CD4-positive, alpha-beta memory T cell (primary cell): Measurements from ENCODE around the gene TGM2. TPM values are rescaled to one million over a fixed set of nuclear protein-coding genes. Genes with fewer than 3 reads are reported as not detected.
A peak's percentile ranks its signal among the peaks of the same experiment; 100 is the strongest.

Experiments
- CTCF ChIA-PET: fragments of 350-600 bp; sonication (Branson Sonifier 250); formaldehyde crosslinking; loops from one replicate; lab custom pipeline; 2021; ENCODE audit warnings: inconsistent platforms; ENCODE audit not compliant: partially characterized antibody; lab: Charles Lee
- POLR2A ChIA-PET: fragments of 350-600 bp; sonication (Branson Sonifier 250); formaldehyde crosslinking; loops from one replicate; lab custom pipeline; 2021; ENCODE audit not compliant: partially characterized antibody; lab: Charles Lee
- DNase-seq, 5 donors: peaks; one replicate each; pipeline versions ENCODE4 v3.0.0 to v3.0.0-alpha.2; 2020 to 2022; ENCODE audit warnings: mixed read lengths in 1 of 5
- H3K27ac ChIP-seq: one replicate; pipeline ENCODE4 v1.7.0; 2013; ENCODE audit warnings: low read depth, low read length
- H3K27me3 ChIP-seq: 2 replicates; pipeline ENCODE4 v1.7.0; 2013; ENCODE audit warnings: mild to moderate bottlenecking, low read length, moderate library complexity; ENCODE audit not compliant: insufficient read depth
- H3K36me3 ChIP-seq: 2 replicates; pipeline ENCODE4 v1.7.0; 2013; ENCODE audit warnings: mild to moderate bottlenecking, low read length, moderate library complexity; ENCODE audit not compliant: insufficient read depth
- H3K4me1 ChIP-seq: 2 replicates; pipeline ENCODE4 v1.7.0; 2013; ENCODE audit warnings: mild to moderate bottlenecking, low read length, moderate library complexity; ENCODE audit not compliant: insufficient read depth
- H3K4me3 ChIP-seq, 2 donors: one replicate each; pipeline ENCODE4 v1.7.0; 2013; ENCODE audit warnings: low read length in 2 of 2, mild to moderate bottlenecking in 1 of 2
- H3K9me3 ChIP-seq, 2 donors: one replicate each; pipeline ENCODE4 v1.7.0; 2013; ENCODE audit warnings: low read length in 2 of 2, control low read depth in 1 of 2; ENCODE audit not compliant: control insufficient read depth in 1 of 2
- H3K27ac Mint-ChIP-seq, 7 donors: one replicate each; pipeline ENCODE4 v1.8.0; 2020 to 2021; ENCODE audit warnings: mixed read lengths in 7 of 7, mild to moderate bottlenecking in 6 of 7, inconsistent platforms in 3 of 7, moderate library complexity in 3 of 7
- H3K27me3 Mint-ChIP-seq, 2 donors: one replicate each; pipeline ENCODE4 v1.8.0; 2020 to 2021; ENCODE audit warnings: mixed read lengths in 2 of 2
- H3K36me3 Mint-ChIP-seq, 2 donors: one replicate each; pipeline ENCODE4 v1.8.0; 2020 to 2021; ENCODE audit warnings: mixed read lengths in 2 of 2, inconsistent platforms in 1 of 2, mild to moderate bottlenecking in 1 of 2
- H3K4me1 Mint-ChIP-seq, 4 donors: one replicate each; pipeline ENCODE4 v1.8.0; 2020 to 2021; ENCODE audit warnings: mixed read lengths in 4 of 4, mild to moderate bottlenecking in 1 of 4
- H3K4me3 Mint-ChIP-seq, 8 donors: one replicate each; pipeline ENCODE4 v1.8.0; 2020 to 2021; ENCODE audit warnings: mixed read lengths in 8 of 8, mild to moderate bottlenecking in 7 of 8, moderate library complexity in 6 of 8, inconsistent platforms in 3 of 8
- H3K9me3 Mint-ChIP-seq, 8 donors: one replicate each; pipeline ENCODE4 v1.8.0; 2020 to 2021; ENCODE audit warnings: mixed read lengths in 8 of 8, mild to moderate bottlenecking in 5 of 8, inconsistent platforms in 3 of 8, moderate library complexity in 1 of 8
- intact Hi-C: fragments of 100-400 bp; cut with micrococcal nuclease; formaldehyde crosslinking; loops from one replicate; pipeline ENCODE4 v1.15.1; 2023
- polyA plus RNA-seq, 2 donors: library from polyadenylated mRNA; unstranded; fragments of 300-500 nt; fragmentation: Illumina TruSeq; gene quantifications; one replicate each; pipeline ENCODE4 v1.2.3, GENCODE V29; 2021
- total RNA-seq, 2 experiments: library from RNA; stranded (reverse); gene quantifications; one replicate each; pipeline ENCODE4 v1.2.3, GENCODE V29; 2021

Gene TGM2
- total and polyA plus RNA-seq, 4 experiments from 2014 or later: 0.09 to 0.67 (median 0.31) TPM

GRCh38 chr20:38203337-38203980 lies 38.4 kb upstream of the TGM2 start:
- POLR2A ChIA-PET: no interaction called here
- H3K4me1 Mint-ChIP-seq: no peaks in the 10 kb centered on the region
- H3K27me3 Mint-ChIP-seq: peaks cover 1 to 10% of the 10 kb centered on the region in 2 donors

GRCh38 chr20:38202982-38203293 lies 37.9 kb upstream of the TGM2 start:
- Histone ChIP-seq H3K36me3 (no peaks in the 10 kb centered on the region), H3K27me3 (peaks cover 3% of the 10 kb centered on the region), H3K4me1 (no peaks in the 10 kb centered on the region), H3K9me3 (no peaks in the 10 kb centered on the region), H3K4me3 (no peak overlapping the region), H3K27ac (no peak overlapping the region)
- Mint-ChIP-seq H3K4me1 (no peaks in the 10 kb centered on the region), H3K27me3 (peaks cover 1 to 7% of the 10 kb centered on the region in 2 donors), H3K36me3 (no peaks in the 10 kb centered on the region), H3K9me3 (no peaks in the 10 kb centered on the region), H3K4me3 (no peak overlapping the region), H3K27ac (no peak overlapping the region)
- DNase-seq: no peak
- intact Hi-C loops: no loop called here
- ChIA-PET CTCF (interaction anchor here (1.3 kb wide), 1 partner anchor 18 kb away, joined by 4 read pairs; no protein-coding TSS in a partner anchor), POLR2A (no interaction called here)

More at GRCh38 chr20:38203337-38203980, 38.4 kb upstream of the TGM2 start:
- Histone ChIP-seq H3K27ac (no peak overlapping the region), H3K27me3 (peaks cover 3% of the 10 kb centered on the region), H3K4me3 (no peak overlapping the region), H3K4me1 (no peaks in the 10 kb centered on the region), H3K36me3 (no peaks in the 10 kb centered on the region), H3K9me3 (no peaks in the 10 kb centered on the region)
- Mint-ChIP-seq H3K36me3 (no peaks in the 10 kb centered on the region), H3K27ac (no peak overlapping the region), H3K4me3 (no peak overlapping the region), H3K9me3 (no peaks in the 10 kb centered on the region)
- CTCF ChIA-PET: interaction anchor here (1.3 kb wide), 1 partner anchor 18 kb away, joined by 4 read pairs; no protein-coding TSS in a partner anchor
- intact Hi-C loops: no loop called here
- no peak for DNase-seq

GRCh38 chr20:38202153-38202981 lies 37.3 kb upstream of the TGM2 start:
- DNase-seq: no peak
- ChIA-PET POLR2A (no interaction called here), CTCF (interaction anchor here (1.3 kb wide), 1 partner anchor 19 kb away, joined by 4 read pairs; no protein-coding TSS in a partner anchor)
- Histone ChIP-seq H3K4me1 (no peaks in the 10 kb centered on the region), H3K27me3 (peaks cover 3% of the 10 kb centered on the region), H3K9me3 (no peaks in the 10 kb centered on the region), H3K27ac (no peak overlapping the region), H3K4me3 (no peak overlapping the region), H3K36me3 (no peaks in the 10 kb centered on the region)
- peak overlapping the region in 1 of 7 donors; percentile 26 for H3K27ac Mint-ChIP-seq
- H3K9me3 Mint-ChIP-seq: no peaks in the 10 kb centered on the region
- no peaks in the 10 kb centered on the region for H3K4me1 Mint-ChIP-seq
- intact Hi-C loops: no loop called here
- H3K27me3 Mint-ChIP-seq: peaks cover 1 to 7% of the 10 kb centered on the region in 2 donors
- H3K4me3 Mint-ChIP-seq: no peak overlapping the region
- no peaks in the 10 kb centered on the region for H3K36me3 Mint-ChIP-seq

- Histone ChIP-seq H3K4me3 (no peak overlapping the region), H3K9me3 (no peaks in the 10 kb centered on the region), H3K27ac (no peak overlapping the region), H3K36me3 (no peaks in the 10 kb centered on the region), H3K27me3 (peaks cover 3% of the 10 kb centered on the region), H3K4me1 (no peaks in the 10 kb centered on the region)
- DNase-seq: no peak
- Mint-ChIP-seq H3K36me3 (no peaks in the 10 kb centered on the region), H3K27me3 (peaks cover 4 to 5% of the 10 kb centered on the region in 2 donors), H3K9me3 (no peaks in the 10 kb centered on the region), H3K4me3 (no peak overlapping the region), H3K4me1 (no peaks in the 10 kb centered on the region), H3K27ac (no peak overlapping the region)
- CTCF ChIA-PET: interaction anchor here (0.8 kb wide), 1 partner anchor 18 kb away, joined by 3 read pairs; no protein-coding TSS in a partner anchor
- POLR2A ChIA-PET: no interaction called here
- intact Hi-C loops: no loop called here
These were observed 36.3 kb upstream of the TGM2 start for GRCh38 chr20:38201356-38201755.

GRCh38 chr20:38200646-38201045 lies 35.6 kb upstream of the TGM2 start:
- Mint-ChIP-seq H3K36me3 (no peaks in the 10 kb centered on the region), H3K4me3 (no peak overlapping the region), H3K27me3 (peaks cover 5 to 6% of the 10 kb centered on the region in 2 donors), H3K9me3 (no peaks in the 10 kb centered on the region), H3K27ac (no peak overlapping the region), H3K4me1 (no peaks in the 10 kb centered on the region)
- no peaks in the 10 kb centered on the region for H3K36me3 ChIP-seq
- no peak overlapping the region for H3K4me3 ChIP-seq
- no peak overlapping the region for H3K27ac ChIP-seq
- no peaks in the 10 kb centered on the region for H3K4me1 ChIP-seq
- CTCF ChIA-PET: no interaction called here
- intact Hi-C loops: no loop called here
- POLR2A ChIA-PET: no interaction called here
- H3K9me3 ChIP-seq: no peaks in the 10 kb centered on the region
- no peak for DNase-seq
- peaks cover 3% of the 10 kb centered on the region for H3K27me3 ChIP-seq

GRCh38 chr20:38199501-38200390 lies 34.7 kb upstream of the TGM2 start:
- Mint-ChIP-seq H3K36me3 (no peaks in the 10 kb centered on the region), H3K27ac (no peak overlapping the region), H3K27me3 (peaks cover 6% of the 10 kb centered on the region in 2 donors), H3K4me3 (no peak overlapping the region), H3K9me3 (no peaks in the 10 kb centered on the region), H3K4me1 (no peaks in the 10 kb centered on the region)
- no peaks in the 10 kb centered on the region for H3K9me3 ChIP-seq
- H3K27ac ChIP-seq: no peak overlapping the region
- DNase-seq: no peak
- no peaks in the 10 kb centered on the region for H3K36me3 ChIP-seq
- ChIA-PET POLR2A (no interaction called here), CTCF (interaction anchor here (2.6 kb wide), 1 partner anchor 22 kb away, joined by 8 read pairs; no protein-coding TSS in a partner anchor)
- intact Hi-C loops: no loop called here
- no peaks in the 10 kb centered on the region for H3K4me1 ChIP-seq
- peaks cover 3% of the 10 kb centered on the region for H3K27me3 ChIP-seq
- H3K4me3 ChIP-seq: no peak overlapping the region
